ENCODE results near the gene RHOBTB1. TPM values are rescaled to one million over a fixed set of nuclear protein-coding genes. Genes with fewer than 3 reads are reported as not detected.
A peak's percentile ranks its signal among the peaks of the same experiment; 100 is the strongest.
"Not testable (repeated sequence)": the region's sequence is repeated elsewhere in the genome, so short reads cannot be mapped to it uniquely, and the experiment has no call there.

RHOBTB1 gene
- polyA plus RNA-seq, 3 donors = 75.5 to 97.7 (median 80.9) TPM

DNA sequence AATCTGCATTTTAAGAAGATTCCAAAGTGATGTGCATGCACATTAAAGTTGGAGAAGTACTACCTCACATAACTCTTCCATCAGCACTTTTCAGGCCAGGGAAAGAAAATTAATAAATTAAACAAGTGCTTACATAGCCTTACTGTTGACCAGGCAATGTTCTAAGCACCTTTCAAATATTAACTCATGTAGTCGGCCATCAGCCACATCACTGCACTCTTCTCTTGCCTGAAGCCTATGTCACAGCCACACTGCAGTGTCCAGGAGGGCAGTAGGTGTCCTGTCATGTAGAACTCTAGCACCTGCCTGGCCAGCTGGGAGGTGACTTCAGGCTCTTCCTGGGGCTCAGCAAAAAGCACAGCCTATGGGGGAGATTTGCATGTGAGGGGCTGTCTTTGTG lies 94.2 kb downstream of the RHOBTB1 start:
- no peak for DNase-seq (ENCODE audit: extremely low read depth in 1 of 11, low read depth in 9 of 11, low spot score in 4 of 11)

DNA sequence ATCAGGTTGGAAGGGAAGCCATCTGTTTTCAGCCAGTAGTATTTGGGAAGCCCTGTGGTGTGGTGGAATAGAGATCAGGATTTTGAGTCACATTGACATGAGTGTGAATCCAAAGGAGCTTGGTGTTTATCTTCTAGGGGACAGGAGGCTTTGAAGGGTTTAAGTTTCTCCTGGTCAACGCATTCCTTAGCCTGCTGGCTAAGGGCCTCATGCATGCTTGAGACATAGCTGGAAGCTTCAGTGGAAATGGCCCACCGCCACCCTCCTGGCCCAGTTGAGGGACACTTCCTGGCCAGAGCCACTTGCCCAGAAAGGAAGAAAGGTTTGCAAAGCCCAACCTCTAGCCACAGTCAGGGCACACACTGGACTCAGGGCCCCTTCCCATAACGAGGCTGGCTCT lies 94.8 kb downstream of the RHOBTB1 start:
- no peak for DNase-seq (ENCODE audit: extremely low read depth in 1 of 11, low read depth in 9 of 11, low spot score in 4 of 11)

DNA sequence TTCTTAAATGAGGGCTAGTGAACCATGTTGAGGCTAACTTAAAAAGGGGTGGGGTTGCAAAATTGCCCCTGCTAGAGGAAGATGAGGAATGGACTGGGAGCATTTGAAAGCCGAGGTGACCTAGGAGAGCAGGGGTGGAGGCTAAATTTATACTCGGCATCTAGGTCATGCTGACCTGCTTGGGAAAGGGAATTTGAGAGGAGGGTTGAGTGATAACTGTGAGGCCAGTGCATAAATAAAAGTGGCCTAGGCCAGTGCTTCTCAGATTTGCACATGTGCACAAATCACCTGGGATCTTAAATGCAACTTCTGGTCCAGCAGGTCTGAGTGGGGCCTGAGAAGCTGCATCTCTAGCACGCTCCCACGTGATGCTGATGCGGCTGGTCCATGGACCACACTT lies 95.3 kb downstream of the RHOBTB1 start:
- no peak for DNase-seq (ENCODE audit: extremely low read depth in 1 of 11, low read depth in 9 of 11, low spot score in 4 of 11)

DNA sequence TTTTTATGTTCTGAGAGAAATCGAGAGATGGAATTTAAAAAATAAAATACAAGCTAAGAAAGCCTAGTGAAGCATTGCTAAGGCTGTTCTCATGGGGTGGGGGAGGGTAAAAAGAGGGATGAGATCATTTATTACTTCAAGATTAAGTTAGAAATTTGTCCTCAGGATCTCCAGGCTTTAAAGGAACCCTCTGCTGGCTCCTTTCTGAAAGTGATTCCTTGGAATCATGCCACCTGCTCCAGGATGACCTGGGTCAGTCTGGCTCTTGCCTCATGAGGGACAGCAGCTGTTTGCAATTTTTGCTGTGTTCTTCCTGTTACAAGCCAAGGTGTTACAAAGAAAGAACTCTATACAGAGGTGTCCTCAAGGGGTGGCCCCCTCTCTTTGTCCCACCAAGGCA lies 95.9 kb downstream of the RHOBTB1 start:
- DNase-seq (ENCODE audit: extremely low read depth in 1 of 11, low read depth in 9 of 11, low spot score in 4 of 11) = peak in 5 of 11 donors; percentile 6 to 25 (median 16)

DNA sequence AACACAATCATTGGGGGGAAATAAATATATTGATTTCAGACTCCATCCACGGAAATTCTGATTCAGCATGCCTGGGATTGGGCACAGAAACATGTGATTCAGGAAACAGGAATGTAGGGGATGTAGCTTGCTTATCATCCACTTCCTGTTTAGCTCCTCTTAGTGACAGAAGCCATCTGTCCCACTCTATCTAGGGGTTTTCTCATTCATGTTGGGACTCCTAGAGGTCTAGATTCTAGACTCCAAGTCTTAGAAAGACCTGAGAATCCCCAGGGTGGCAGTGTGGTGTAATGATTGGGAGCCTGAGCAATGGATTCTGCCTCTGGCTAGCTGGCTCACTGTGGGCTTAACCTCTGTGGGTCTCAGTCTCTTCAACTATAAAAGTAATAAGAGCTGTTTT lies 97.8 kb downstream of the RHOBTB1 start:
- no peak for DNase-seq (ENCODE audit: extremely low read depth in 1 of 11, low read depth in 9 of 11, low spot score in 4 of 11)

DNA sequence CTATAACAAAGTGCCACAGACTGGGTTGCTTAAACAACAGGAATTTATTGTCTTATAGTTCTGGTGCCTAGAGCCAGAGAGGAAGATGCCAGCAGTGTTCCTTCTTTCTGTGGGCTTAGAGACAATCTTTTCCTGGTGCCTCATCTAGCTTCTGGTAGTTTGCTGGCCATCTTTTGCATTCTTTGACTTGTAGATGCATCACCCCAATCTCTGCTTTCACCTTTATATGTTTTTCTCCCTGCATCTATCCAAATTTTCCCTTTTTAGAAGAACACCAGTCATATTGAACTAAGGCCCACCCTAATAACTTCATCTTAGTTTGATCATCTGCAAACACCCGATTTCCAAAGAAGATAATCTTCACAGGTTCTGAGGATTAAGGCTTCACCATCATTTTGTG lies 98.9 kb downstream of the RHOBTB1 start:
- DNase-seq (ENCODE audit: extremely low read depth in 1 of 11, low read depth in 9 of 11, low spot score in 4 of 11) = no peak

DNA sequence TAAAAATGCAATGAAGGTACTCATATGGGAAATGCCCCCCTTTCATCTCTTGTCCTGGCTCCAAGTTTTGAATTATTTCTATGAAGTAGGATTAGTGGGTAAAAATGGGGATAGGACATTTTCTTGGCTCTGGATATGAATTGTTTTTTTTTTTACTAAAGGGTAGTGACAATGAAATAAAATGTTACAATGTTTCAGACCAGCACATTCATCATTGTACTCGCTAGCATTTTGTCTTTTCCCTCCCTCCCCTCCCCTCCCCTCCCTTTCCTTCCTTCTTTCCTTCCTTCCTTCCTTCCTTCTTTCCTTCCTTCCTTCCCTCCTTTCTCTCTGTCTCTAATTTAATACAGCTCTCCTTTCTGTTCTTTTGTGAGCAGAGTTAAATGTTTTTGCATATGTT lies 101.3 kb downstream of the RHOBTB1 start:
- DNase-seq (ENCODE audit: extremely low read depth in 1 of 11, low read depth in 9 of 11, low spot score in 4 of 11) = no peak

DNA sequence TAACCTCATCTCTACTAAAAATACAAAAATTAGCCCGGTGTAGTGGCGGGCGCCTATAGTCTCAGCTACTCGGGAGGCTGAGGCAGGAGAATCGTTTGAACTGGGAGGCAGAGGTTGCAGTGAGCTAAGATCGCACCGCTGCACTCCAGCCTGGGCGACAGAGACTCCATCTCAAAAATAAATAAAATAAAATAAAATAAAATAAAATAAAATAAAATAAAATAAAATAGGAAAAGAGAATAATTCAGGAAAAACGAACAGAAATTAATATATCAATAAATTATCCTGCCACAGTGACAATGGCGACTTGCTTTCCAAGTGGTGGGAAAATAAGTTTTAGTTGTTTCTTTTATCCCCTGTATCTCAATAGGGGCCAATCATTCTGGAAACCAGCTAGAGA lies 102.8 kb downstream of the RHOBTB1 start:
- not testable (repeated sequence) for DNase-seq (ENCODE audit: extremely low read depth in 1 of 11, low read depth in 9 of 11, low spot score in 4 of 11)

DNA sequence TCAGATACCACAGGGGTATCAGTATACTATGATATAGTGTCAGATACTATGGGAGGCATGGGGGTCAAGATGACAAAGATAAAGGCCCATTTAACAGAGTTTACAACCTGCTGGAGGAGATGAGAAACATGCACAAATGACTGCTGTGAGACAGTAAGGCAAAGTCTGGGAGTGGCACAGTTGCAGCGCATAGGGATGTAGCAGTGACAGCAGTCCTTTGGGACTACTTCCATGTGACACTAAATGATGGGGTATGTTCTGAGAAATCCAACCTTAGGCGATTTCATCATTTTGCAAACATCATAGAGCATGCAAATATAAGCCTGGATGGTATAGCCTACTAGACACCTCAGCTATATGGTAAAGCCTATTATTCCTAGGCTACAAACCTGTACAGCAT lies 108.9 kb downstream of the RHOBTB1 start:
- no peak for DNase-seq (ENCODE audit: extremely low read depth in 1 of 11, low read depth in 9 of 11, low spot score in 4 of 11)

DNA sequence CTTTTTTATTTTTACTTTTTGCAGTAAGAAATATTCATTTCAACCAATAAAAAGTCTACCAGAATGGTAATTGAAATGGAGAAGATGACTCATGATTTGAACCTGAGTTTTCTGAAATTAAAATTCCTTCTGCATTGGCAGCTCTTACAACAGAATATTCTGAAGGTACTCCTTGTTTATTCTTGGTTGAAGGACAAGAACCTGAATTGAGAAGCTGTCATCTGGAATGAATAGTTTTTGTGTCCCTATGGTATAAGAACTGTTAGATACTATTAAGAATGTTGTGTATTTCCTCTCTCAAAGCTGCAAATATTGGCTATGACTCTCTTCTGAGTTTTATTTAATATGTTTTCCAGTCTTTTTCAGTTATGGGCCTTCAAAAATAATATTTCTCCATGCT lies 109.6 kb downstream of the RHOBTB1 start:
- DNase-seq (ENCODE audit: extremely low read depth in 1 of 11, low read depth in 9 of 11, low spot score in 4 of 11) = no peak

DNA sequence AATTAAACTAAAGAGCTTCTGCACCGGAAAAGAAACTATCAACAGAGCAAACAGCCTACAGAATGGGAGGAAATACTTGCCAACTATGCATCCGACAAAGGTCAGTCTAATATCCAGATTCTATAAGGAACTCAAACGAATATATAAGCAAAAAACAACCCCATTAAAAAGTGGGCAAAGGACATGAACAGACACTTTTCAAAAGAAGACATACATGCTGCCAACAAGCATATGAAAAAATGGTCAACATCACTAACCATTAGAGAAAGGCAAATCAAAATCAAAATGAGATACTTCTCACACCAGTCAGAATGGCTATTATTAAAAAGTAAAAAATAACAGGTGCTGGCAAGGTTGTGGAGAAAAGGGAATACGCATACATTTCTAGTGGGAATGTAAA lies 111.8 kb downstream of the RHOBTB1 start:
- not testable (repeated sequence) for DNase-seq (ENCODE audit: extremely low read depth in 1 of 11, low read depth in 9 of 11, low spot score in 4 of 11)

DNA sequence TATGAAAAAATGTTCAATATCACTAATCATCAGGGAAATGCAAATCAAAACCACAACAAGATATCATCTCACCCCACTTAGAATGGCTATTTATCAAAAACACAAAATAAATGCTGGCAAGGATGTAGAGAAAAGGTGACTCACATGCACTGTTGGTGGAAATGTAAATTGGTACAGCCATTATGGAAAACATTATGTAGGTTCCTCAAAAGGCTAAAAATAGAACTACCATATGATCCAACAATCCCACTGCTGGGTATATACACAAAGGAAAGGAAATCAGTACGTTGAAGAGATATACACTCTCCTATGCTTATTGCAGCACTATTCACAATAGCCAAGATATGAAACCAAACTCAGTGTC lies 115.5 kb downstream of the RHOBTB1 start:
- no peak for DNase-seq (ENCODE audit: extremely low read depth in 1 of 11, low read depth in 9 of 11, low spot score in 4 of 11)

DNA sequence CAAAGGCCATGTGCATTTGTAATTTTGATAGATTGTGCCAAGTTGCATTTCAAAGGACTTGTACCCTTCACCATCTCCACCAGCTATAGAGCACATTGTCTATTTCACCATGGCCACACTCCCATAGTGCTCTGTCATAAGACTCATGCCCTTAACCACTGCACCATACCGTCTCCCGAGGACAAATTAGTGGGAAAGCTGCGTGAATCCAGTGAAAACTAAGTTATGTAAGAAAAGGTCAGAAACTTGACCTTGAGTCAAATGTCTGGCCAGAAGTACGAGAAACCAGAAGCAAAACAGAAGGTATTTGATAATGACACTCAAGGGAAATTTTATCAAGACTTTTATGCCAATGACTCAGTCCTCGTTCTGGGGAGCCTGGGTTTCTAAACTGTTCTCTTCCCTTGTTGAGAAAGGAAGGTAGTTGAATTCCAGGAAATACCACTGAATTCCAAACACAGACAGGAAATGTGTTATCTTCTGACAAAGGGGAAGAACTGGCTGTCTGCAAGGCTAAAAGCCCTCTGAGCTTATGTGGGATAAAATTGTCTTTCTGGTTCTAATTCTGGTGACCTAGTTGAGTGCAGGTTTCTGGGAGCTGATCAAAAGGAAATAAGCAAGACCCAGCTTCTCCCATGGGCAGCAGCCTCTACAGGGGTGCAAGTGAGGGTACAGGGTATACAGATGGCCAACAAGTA lies 116.0 kb downstream of the RHOBTB1 start:
- no peak for DNase-seq (ENCODE audit: extremely low read depth in 1 of 11, low read depth in 9 of 11, low spot score in 4 of 11)

DNA sequence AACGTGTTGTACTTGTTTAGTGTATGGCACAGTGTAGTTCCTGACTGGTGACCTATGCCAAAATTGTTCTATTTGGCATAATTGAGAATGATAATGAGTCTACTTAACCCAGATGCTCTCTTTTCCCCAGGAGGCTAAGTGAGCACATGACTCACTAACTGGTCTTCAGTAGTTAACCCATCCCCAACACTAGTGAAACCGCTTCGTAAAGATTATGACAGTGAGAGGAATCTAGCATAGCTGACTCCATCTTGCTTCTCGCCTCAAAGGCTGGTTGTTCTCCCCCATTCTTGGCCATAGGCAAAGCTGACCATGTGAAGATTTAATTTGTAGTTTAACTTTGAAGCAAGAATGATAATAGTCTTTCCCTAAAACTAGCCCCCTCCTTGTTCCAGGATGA lies 118.5 kb downstream of the RHOBTB1 start:
- no peak for DNase-seq (ENCODE audit: extremely low read depth in 1 of 11, low read depth in 9 of 11, low spot score in 4 of 11)

DNA sequence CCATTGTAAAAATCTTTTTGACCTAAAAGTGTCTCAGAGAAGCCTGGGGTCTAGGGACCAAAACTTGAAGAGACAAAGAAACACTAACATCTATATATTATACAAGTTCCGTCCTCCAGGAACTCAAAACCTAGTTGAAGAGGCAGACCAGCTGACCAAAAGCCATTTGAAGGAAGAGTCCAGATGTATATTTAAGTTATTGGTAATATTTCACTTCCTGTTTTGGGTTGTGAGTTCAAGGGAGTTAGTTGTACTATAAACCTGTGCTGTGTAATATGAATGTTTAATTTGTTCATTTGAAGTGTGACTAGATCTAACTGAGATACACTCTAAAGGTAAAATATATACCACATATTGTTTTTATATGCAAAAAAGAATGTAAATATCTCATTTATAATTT lies 120.7 kb downstream of the RHOBTB1 start:
- DNase-seq (ENCODE audit: extremely low read depth in 1 of 11, low read depth in 9 of 11, low spot score in 4 of 11) = no peak

DNA sequence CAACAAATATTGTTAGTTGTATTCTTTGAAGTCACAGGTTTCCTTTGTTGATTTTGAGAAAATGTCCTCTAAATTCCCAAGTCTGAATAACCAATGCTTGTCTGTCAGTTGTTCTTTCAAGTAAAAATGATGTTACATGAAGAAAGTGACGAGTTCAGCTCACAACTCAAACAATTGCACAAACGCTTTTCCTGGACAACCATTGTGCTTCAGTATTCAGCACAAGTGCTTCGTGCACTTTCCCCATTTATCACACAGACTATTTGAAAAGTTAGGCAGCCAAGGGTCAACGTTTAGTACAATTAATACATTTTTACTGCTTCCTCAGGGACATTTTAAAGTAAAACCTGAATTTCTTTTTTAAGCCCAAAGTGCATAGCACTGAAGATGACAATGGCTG lies 121.2 kb downstream of the RHOBTB1 start:
- no peak for DNase-seq (ENCODE audit: extremely low read depth in 1 of 11, low read depth in 9 of 11, low spot score in 4 of 11)

DNA sequence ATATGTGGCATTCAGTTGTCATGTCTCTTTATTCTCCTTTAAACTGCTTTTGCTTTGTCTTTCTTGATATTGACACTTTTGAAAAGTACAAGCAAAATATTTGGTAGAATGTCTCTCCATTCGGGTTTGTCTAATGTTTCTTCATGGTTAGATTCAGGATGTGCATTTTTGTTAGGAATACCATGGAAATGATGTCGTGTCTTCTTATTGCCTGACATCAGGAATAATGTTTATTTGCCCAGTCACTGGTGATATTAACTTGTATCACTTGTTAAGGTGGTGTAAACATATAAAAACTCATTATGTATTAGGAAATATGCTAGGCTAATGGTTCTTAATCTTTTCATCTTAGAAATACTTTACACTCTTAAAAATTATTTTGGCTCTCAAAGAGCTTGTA lies 122.3 kb downstream of the RHOBTB1 start:
- DNase-seq (ENCODE audit: extremely low read depth in 1 of 11, low read depth in 9 of 11, low spot score in 4 of 11) = no peak

DNA sequence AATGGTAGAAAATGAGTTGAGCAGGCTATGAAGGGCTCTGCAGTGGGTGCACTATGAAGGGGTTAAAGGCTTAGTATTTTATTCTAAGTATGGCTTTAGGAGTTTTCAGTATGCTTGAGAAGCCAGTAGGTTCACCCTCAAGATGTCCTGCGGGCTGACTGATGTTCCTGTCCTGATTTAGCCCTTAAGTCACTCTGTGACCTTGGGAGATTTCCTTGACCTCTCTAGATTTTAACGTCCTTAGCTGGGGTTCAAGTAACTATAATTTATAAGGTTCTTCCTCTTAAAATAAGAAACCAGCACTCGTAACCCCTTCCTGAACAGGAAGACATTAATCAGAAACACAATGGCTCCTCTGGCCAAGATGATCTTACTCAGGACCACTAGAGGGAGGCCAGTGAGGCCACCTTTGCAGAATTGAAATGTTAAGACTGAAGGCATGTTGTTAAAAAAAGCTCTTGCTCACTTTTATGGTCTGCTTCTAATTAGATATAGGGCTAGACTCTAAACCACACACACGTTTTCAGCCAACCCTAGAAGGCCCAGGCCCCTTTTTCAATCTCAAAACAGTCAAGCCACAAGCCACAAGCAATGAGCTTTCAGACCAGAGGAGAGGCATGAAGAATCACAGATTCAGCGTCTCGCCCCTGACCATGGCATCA lies 123.8 kb downstream of the RHOBTB1 start:
- peak in 2 of 11 donors; percentile 53 to 57 for DNase-seq (ENCODE audit: extremely low read depth in 1 of 11, low read depth in 9 of 11, low spot score in 4 of 11)
